A549 (cell line): ENCODE measurements around the gene RPS6KA2. TPM values are rescaled to one million over a fixed set of nuclear protein-coding genes. Genes with fewer than 3 reads are reported as not detected.

Experiments used
- ATAC-seq, 2 experiments: fragments of 200-7000 bp in 1 of 2; fragments of >200 bp in 1 of 2; cut with Nextera tagmentation in 1 of 2; cut with Tn5 transposase in 1 of 2; 3 replicates each; pipeline versions ENCODE4 v1.8.0 to v1.9.1; 2018 to 2020; ENCODE audit warnings: mild to moderate bottlenecking in 1 of 2, moderate library complexity in 1 of 2
- CTCF ChIA-PET: fragments of 300-600 bp; sonication (Branson Sonifier 250); formaldehyde crosslinking; extraction: SDS; loops from one replicate; lab custom pipeline; 2021; ENCODE audit warnings: antibody characterized with exemption, inconsistent platforms; lab: Yijun Ruan, JAX
- POLR2A ChIA-PET: fragments of 350-600 bp; formaldehyde crosslinking; extraction: SDS; loops from one replicate; lab custom pipeline; 2021; ENCODE audit warnings: antibody characterized with exemption, inconsistent platforms; lab: Yijun Ruan, JAX
- DNase-seq, 2 experiments: peaks; one replicate each; pipeline versions ENCODE4 v3.0.0 to v3.0.0-alpha.2; 2011 to 2016; ENCODE audit warnings: low read depth in 1 of 2, low spot score in 1 of 2
- FAIRE-seq: peaks from 2 replicates; lab custom pipeline; 2011; peaks lifted over from hg19 to GRCh38; lab: Jason Lieb, UNC
- H3K27ac ChIP-seq, 2 experiments: fragments of >200 bp; sonication (Bioruptor Twin); formaldehyde crosslinking; 3 replicates each; pipeline ENCODE4 v1.5.1; 2016 to 2017
- H3K4me1 ChIP-seq: fragments of >200 bp; sonication (Bioruptor Twin); formaldehyde crosslinking; 3 replicates; pipeline ENCODE4 v1.6.1; 2016
- H3K4me2 ChIP-seq: fragments of >200 bp; sonication (Bioruptor Twin); formaldehyde crosslinking; 3 replicates; pipeline ENCODE4 v1.6.1; 2016
- H3K4me3 ChIP-seq: fragments of >200 bp; sonication (Bioruptor Twin); formaldehyde crosslinking; 3 replicates; pipeline ENCODE4 v1.5.1; 2016
- H3K9me3 ChIP-seq: fragments of >200 bp; sonication (Bioruptor Twin); formaldehyde crosslinking; 3 replicates; pipeline ENCODE4 v1.6.1; 2016
- CBX2 ChIP-seq: fragments of 200-600 bp; sonication (generic); IDR thresholded peaks from 2 replicates; pipeline ENCODE4 v1.6.1; 2016; ENCODE audit warnings: low read depth, mild to moderate bottlenecking, borderline replicate concordance
- CHD2 ChIP-seq: fragments of 150-350 bp; IDR thresholded peaks from 2 replicates; pipeline ENCODE4 v1.6.1; 2014; ENCODE audit warnings: low read length; ENCODE audit not compliant: partially characterized antibody
- CHD4 ChIP-seq: fragments of 200-600 bp; sonication (generic); IDR thresholded peaks from 2 replicates; pipeline ENCODE4 v1.6.1; 2016; ENCODE audit warnings: antibody characterized with exemption, mild to moderate bottlenecking, borderline replicate concordance
- EHF ChIP-seq: fragments of 250-450 bp; sonication (Bioruptor Pico); IDR thresholded peaks from 2 replicates; pipeline ENCODE4 v1.5.0; 2020; ENCODE audit warnings: mild to moderate bottlenecking
- FOSB ChIP-seq: fragments of 250-450 bp; sonication (Bioruptor Pico); IDR thresholded peaks from 2 replicates; pipeline ENCODE4 v1.5.0; 2020; ENCODE audit warnings: mild to moderate bottlenecking, moderate library complexity
- HOXA7 ChIP-seq: fragments of 250-450 bp; sonication (Bioruptor Pico); IDR thresholded peaks from 2 replicates; pipeline ENCODE4 v1.5.0; 2020; ENCODE audit warnings: mild to moderate bottlenecking, moderate library complexity
- JUN ChIP-seq, 2 experiments: fragments of >200 bp; sonication (Bioruptor Twin); formaldehyde crosslinking; IDR thresholded peaks; 2 replicates in 1 of 2; 3 replicates in 1 of 2; pipeline ENCODE4 v1.6.1; 2016 to 2017
- KDM5A ChIP-seq: fragments of 200-600 bp; sonication (generic); IDR thresholded peaks from 2 replicates; pipeline ENCODE4 v1.6.1; 2016; ENCODE audit warnings: antibody characterized with exemption, mild to moderate bottlenecking
- MAFK ChIP-seq: fragments of 450-650 bp; IDR thresholded peaks from 2 replicates; pipeline ENCODE4 v1.6.1; 2014; ENCODE audit not compliant: partially characterized antibody
- PHF8 ChIP-seq: fragments of 200-600 bp; sonication (generic); IDR thresholded peaks from 2 replicates; pipeline ENCODE4 v1.6.1; 2016; ENCODE audit warnings: low read depth, mild to moderate bottlenecking, antibody characterized with exemption, moderate library complexity, borderline replicate concordance
- POLR2A ChIP-seq: IDR thresholded peaks from 2 replicates; pipeline ENCODE4 v1.6.1; 2012; ENCODE audit warnings: mild to moderate bottlenecking, low read length
- RAD21 ChIP-seq, 2 experiments: fragments of >200 bp in 1 of 2; sonication (Bioruptor Twin) in 1 of 2; formaldehyde crosslinking in 1 of 2; IDR thresholded peaks in 1 of 2; conservative IDR thresholded peaks in 1 of 2; 2 replicates in 1 of 2; 3 replicates in 1 of 2; pipeline ENCODE4 v1.6.1; 2012 to 2018; ENCODE audit warnings: inconsistent platforms in 1 of 2
- RARB ChIP-seq: fragments of 250-450 bp; sonication (Bioruptor Pico); IDR thresholded peaks from 2 replicates; pipeline ENCODE4 v1.8.0; 2021; ENCODE audit warnings: mild to moderate bottlenecking, moderate library complexity
- SMC3 ChIP-seq: fragments of >200 bp; sonication (Bioruptor Twin); formaldehyde crosslinking; IDR thresholded peaks from 3 replicates; pipeline ENCODE4 v1.6.1; 2018; ENCODE audit warnings: inconsistent platforms
- SREBF2 ChIP-seq: fragments of 450-650 bp; IDR thresholded peaks from 2 replicates; pipeline ENCODE4 v1.6.1; 2014; ENCODE audit warnings: mild to moderate bottlenecking, moderate library complexity
- TP53 ChIP-seq: fragments of 250-450 bp; sonication (Bioruptor Pico); IDR thresholded peaks from 2 replicates; pipeline ENCODE4 v1.5.0; 2021; ENCODE audit warnings: mild to moderate bottlenecking, moderate library complexity
- ZC3H11A ChIP-seq: fragments of 450-650 bp; IDR thresholded peaks from 2 replicates; pipeline ENCODE4 v1.6.1; 2014; ENCODE audit warnings: antibody characterized with exemption, mild to moderate bottlenecking
- ZFP36 ChIP-seq: fragments of 450-650 bp; IDR thresholded peaks from 2 replicates; pipeline ENCODE4 v1.6.1; 2014; ENCODE audit warnings: borderline replicate concordance; ENCODE audit not compliant: partially characterized antibody
- ZSCAN20 ChIP-seq: fragments of 250-450 bp; sonication (Bioruptor Pico); IDR thresholded peaks from 2 replicates; pipeline ENCODE4 v1.8.0; 2022; ENCODE audit warnings: mild to moderate bottlenecking, moderate library complexity
- WGBS: methylation state at CpG from one replicate; pipeline ENCODE4 v1.1.6; 2017; ENCODE audit errors: missing lambda C conversion rate; 5-methylcytosine and 5-hydroxymethylcytosine counted together
- polyA plus RNA-seq, 4 experiments: library from polyadenylated mRNA; depleted of rRNA in 3 of 4; stranded (reverse); fragments of >200 nt; fragmentation: RNase III in 1 of 4; extraction: RNeasy Plus Mini Kit Qiagen cat#74134 plus additional on column Dnase treatment in 1 of 4; gene quantifications; 2 replicates in 3 of 4; 3 replicates in 1 of 4; pipeline ENCODE4 v1.2.3, GENCODE V29; 2011 to 2017
- TF ChIP-seq, protein P1 (sequence below): IDR thresholded peaks from 2 replicates; pipeline ENCODE4 v1.6.1; 2012
- TF ChIP-seq, protein P2 (sequence below): fragments of 250-450 bp; sonication (Bioruptor Pico); IDR thresholded peaks from 2 replicates; pipeline ENCODE4 v1.5.0; 2020; ENCODE audit warnings: low read depth, mild to moderate bottlenecking, moderate library complexity
- TF ChIP-seq, protein P3 (sequence below): IDR thresholded peaks from 2 replicates; pipeline ENCODE4 v1.6.1; 2012
- TF ChIP-seq, protein P4 (sequence below): fragments of 250-450 bp; sonication (Bioruptor Pico); IDR thresholded peaks from 2 replicates; pipeline ENCODE4 v1.5.0; 2021; ENCODE audit warnings: mild to moderate bottlenecking, moderate library complexity, borderline replicate concordance
- TF ChIP-seq, protein P5 (sequence below): fragments of >200 bp; sonication (Bioruptor Twin); formaldehyde crosslinking; IDR thresholded peaks from 3 replicates; pipeline ENCODE4 v1.5.1; 2016

The RPS6KA2 gene
- polyA plus RNA-seq, 2 of the 4 experiments (the other 2 are of a cell fraction), result 0.19 TPM; not detected in 1

DNA sequence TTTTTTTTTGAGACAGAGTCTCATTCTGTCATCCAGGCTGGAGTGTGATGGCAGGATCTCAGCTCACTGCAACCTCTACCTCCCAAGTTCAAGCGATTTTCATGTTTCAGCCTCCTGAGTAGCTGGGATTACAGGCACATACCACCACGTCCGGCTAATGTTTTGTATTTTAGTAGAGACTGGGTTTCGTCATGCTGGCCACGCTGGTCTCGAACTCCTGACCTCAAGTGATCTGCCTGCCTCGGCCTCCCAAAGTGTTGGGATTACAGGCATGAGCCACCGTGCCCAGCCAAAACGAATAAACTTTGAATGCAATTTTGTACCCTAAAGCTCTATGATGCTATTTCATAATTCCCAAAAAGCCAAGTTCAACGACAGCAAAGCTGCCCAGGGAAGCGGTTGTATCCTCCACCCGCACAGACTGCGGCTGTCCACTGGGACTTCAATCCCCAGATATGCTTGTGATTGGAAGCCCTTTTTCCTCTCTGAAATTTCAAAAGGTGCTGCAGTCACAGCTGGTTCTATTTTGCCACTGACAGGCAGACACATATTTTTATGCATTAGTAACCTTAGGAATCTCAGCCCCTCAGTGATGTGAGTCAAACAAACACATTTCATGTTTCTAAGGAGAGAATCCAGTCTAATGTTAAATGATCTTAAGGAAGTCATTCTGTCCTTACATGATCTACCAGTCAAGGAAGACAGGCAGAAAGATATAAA, 31.8 kb downstream of the RPS6KA2 start:
- DNase-seq (no peak), FAIRE-seq (no peak), ATAC-seq (no peak)
- CTCF ChIA-PET, result no interaction called here
- H3K4me3 ChIP-seq, result no peak overlapping the region
- no peaks in the 10 kb centered on the region for H3K4me1 ChIP-seq
- WGBS, result 72% methylated on average over 12 of the region's 13 CpGs
- no peak overlapping the region for H3K4me2 ChIP-seq
- H3K9me3 ChIP-seq, result no peaks in the 10 kb centered on the region
- POLR2A ChIA-PET, result no interaction called here
- TF ChIP-seq, protein P1, sequence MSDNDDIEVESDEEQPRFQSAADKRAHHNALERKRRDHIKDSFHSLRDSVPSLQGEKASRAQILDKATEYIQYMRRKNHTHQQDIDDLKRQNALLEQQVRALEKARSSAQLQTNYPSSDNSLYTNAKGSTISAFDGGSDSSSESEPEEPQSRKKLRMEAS, result no peak
- TF ChIP-seq, protein P2, sequence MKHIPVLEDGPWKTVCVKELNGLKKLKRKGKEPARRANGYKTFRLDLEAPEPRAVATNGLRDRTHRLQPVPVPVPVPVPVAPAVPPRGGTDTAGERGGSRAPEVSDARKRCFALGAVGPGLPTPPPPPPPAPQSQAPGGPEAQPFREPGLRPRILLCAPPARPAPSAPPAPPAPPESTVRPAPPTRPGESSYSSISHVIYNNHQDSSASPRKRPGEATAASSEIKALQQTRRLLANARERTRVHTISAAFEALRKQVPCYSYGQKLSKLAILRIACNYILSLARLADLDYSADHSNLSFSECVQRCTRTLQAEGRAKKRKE, result no peak
- TF ChIP-seq EHF (no peak), SREBF2 (no peak), JUN (IDR thresholded peaks at IDR 0.05) (no peak), ZFP36 (no peak), FOSB (no peak), KDM5A (no peak), POLR2A (no peak), MAFK (no peak), CBX2 (no peak), CHD4 (no peak), CHD2 (no peak), TP53 (CRISPR knock-in tag) (no peak), RAD21 (conservative IDR thresholded peaks at IDR 0.05 in 1 of 2, IDR thresholded peaks at IDR 0.05 in 1 of 2) (no peak)
- TF ChIP-seq, protein P3, sequence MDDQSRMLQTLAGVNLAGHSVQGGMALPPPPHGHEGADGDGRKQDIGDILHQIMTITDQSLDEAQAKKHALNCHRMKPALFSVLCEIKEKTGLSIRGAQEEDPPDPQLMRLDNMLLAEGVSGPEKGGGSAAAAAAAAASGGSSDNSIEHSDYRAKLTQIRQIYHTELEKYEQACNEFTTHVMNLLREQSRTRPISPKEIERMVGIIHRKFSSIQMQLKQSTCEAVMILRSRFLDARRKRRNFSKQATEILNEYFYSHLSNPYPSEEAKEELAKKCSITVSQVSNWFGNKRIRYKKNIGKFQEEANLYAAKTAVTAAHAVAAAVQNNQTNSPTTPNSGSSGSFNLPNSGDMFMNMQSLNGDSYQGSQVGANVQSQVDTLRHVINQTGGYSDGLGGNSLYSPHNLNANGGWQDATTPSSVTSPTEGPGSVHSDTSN, result no peak
- TF ChIP-seq, protein P4, sequence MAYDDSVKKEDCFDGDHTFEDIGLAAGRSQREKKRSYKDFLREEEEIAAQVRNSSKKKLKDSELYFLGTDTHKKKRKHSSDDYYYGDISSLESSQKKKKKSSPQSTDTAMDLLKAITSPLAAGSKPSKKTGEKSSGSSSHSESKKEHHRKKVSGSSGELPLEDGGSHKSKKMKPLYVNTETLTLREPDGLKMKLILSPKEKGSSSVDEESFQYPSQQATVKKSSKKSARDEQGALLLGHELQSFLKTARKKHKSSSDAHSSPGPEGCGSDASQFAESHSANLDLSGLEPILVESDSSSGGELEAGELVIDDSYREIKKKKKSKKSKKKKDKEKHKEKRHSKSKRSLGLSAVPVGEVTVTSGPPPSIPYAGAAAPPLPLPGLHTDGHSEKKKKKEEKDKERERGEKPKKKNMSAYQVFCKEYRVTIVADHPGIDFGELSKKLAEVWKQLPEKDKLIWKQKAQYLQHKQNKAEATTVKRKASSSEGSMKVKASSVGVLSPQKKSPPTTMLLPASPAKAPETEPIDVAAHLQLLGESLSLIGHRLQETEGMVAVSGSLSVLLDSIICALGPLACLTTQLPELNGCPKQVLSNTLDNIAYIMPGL (CRISPR knock-in tag), result no peak
- H3K27ac ChIP-seq, result no peak overlapping the region

DNA sequence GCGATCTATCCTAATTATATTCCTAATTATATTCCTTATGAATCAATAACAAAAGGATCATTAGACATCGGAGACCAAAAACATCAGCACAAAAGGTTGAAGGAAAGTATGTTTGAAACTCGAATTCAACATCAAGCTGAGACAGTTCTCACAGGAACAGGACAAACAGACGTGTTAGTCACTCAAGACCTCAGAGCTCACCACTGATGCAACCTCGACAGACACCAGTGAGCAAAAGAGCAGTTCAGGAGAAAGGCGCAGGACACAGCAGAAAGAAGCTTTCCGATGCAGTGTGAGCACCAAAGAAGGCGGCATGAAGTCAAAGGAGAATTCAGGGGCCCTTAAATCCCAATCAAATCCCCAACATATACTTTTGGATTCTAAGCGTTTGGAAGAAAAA, 34.2 kb downstream of the RPS6KA2 start:
- Histone ChIP-seq H3K9me3 (no peaks in the 10 kb centered on the region), H3K4me1 (no peaks in the 10 kb centered on the region), H3K4me3 (no peak overlapping the region), H3K4me2 (no peak overlapping the region), H3K27ac (no peak overlapping the region)
- ChIA-PET POLR2A (no interaction called here), CTCF (no interaction called here)
- no peak for DNase-seq
- no peak for ATAC-seq
- TF ChIP-seq, protein P1, result no peak
- no peak for TF ChIP-seq ZSCAN20 (CRISPR knock-in tag)
- no peak for TF ChIP-seq RARB
- TF ChIP-seq ZC3H11A, result no peak
- TF ChIP-seq ZFP36, result no peak
- no peak for TF ChIP-seq PHF8
- TF ChIP-seq SMC3, result no peak
- no peak for TF ChIP-seq FOSB
- TF ChIP-seq, protein P5, sequence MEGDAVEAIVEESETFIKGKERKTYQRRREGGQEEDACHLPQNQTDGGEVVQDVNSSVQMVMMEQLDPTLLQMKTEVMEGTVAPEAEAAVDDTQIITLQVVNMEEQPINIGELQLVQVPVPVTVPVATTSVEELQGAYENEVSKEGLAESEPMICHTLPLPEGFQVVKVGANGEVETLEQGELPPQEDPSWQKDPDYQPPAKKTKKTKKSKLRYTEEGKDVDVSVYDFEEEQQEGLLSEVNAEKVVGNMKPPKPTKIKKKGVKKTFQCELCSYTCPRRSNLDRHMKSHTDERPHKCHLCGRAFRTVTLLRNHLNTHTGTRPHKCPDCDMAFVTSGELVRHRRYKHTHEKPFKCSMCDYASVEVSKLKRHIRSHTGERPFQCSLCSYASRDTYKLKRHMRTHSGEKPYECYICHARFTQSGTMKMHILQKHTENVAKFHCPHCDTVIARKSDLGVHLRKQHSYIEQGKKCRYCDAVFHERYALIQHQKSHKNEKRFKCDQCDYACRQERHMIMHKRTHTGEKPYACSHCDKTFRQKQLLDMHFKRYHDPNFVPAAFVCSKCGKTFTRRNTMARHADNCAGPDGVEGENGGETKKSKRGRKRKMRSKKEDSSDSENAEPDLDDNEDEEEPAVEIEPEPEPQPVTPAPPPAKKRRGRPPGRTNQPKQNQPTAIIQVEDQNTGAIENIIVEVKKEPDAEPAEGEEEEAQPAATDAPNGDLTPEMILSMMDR, result no peak
- no peak for TF ChIP-seq HOXA7
- 45% methylated on average over 9 of the region's 9 CpGs for WGBS
- no peak for FAIRE-seq
